Vagina (tissue), 2 donors: ENCODE data around the gene DHX15.

Source experiments
- POLR2A ChIP-seq, 2 donors: fragments of 450-650 bp; IDR thresholded peaks; one replicate each; pipeline ENCODE4 v1.6.1; 2017; ENCODE audit warnings: antibody characterized with exemption in 2 of 2, mild to moderate bottlenecking in 2 of 2, moderate library complexity in 2 of 2
- POLR2AphosphoS5 ChIP-seq, 2 donors: sonication (generic); formaldehyde crosslinking; IDR thresholded peaks; one replicate each; pipeline ENCODE4 v1.9.0; 2017; ENCODE audit warnings: antibody characterized with exemption in 2 of 2, mild to moderate bottlenecking in 2 of 2, low read depth in 1 of 2; ENCODE audit not compliant: insufficient read depth in 1 of 2
- TF ChIP-seq, protein P1 (sequence below), 3 experiments: fragments of 450-650 bp in 2 of 3; fragments of 200-600 bp in 1 of 3; sonication (generic) in 1 of 3; IDR thresholded peaks; one replicate each; pipeline ENCODE4 v1.5.1; 2017 to 2019; ENCODE audit warnings: antibody characterized with exemption in 3 of 3, mild to moderate bottlenecking in 2 of 3, moderate library complexity in 2 of 3

DNA sequence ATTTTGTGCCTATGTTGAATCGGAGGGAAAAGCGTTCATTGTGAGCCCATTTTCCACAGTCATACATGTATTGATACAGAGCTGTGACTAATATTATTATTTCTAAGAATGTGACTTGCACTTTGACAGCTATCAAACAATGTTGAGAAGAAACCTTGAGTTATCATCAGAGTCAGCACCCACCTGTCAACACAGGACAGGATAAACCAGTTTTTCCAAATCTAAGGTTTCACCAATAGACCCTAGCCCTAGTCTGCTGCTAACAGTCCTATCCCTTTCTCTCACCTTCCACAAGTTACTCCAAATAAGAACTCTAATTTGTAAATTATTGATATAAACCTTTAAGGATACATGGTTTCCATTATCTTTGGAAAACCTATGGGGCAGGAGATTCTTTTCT, 47.7 kb upstream of the DHX15 start:
- TF ChIP-seq, protein P1, sequence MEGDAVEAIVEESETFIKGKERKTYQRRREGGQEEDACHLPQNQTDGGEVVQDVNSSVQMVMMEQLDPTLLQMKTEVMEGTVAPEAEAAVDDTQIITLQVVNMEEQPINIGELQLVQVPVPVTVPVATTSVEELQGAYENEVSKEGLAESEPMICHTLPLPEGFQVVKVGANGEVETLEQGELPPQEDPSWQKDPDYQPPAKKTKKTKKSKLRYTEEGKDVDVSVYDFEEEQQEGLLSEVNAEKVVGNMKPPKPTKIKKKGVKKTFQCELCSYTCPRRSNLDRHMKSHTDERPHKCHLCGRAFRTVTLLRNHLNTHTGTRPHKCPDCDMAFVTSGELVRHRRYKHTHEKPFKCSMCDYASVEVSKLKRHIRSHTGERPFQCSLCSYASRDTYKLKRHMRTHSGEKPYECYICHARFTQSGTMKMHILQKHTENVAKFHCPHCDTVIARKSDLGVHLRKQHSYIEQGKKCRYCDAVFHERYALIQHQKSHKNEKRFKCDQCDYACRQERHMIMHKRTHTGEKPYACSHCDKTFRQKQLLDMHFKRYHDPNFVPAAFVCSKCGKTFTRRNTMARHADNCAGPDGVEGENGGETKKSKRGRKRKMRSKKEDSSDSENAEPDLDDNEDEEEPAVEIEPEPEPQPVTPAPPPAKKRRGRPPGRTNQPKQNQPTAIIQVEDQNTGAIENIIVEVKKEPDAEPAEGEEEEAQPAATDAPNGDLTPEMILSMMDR (IDR thresholded peaks at IDR 0.05): no peak
- TF ChIP-seq POLR2A (IDR thresholded peaks at IDR 0.05) (no peak), POLR2AphosphoS5 (IDR thresholded peaks at IDR 0.05; ENCODE audit: insufficient read depth in 1 of 2, low read depth in 1 of 2) (no peak)
